Neural crest cell (in vitro differentiated cells): ENCODE measurements around the gene TRAF1. TPM values are rescaled to one million over a fixed set of nuclear protein-coding genes. Genes with fewer than 3 reads are reported as not detected.

ENCODE experiments used
- DNase-seq: peaks from one replicate; pipeline ENCODE4 v3.0.0; 2021; ENCODE audit warnings: low read depth, mixed read lengths, low spot score
- H3K27ac Mint-ChIP-seq: one replicate; pipeline ENCODE4 v1.8.0; 2021; ENCODE audit warnings: mild to moderate bottlenecking, mixed read lengths; ENCODE audit not compliant: unreplicated experiment
- H3K27me3 Mint-ChIP-seq: 2 replicates; pipeline ENCODE4 v1.8.0; 2021; ENCODE audit warnings: low read depth, mild to moderate bottlenecking, mixed read lengths
- H3K36me3 Mint-ChIP-seq: 2 replicates; pipeline ENCODE4 v1.8.0; 2021; ENCODE audit warnings: low read depth, mild to moderate bottlenecking, mixed read lengths
- H3K4me1 Mint-ChIP-seq: 2 replicates; pipeline ENCODE4 v1.8.0; 2021; ENCODE audit warnings: mixed read lengths
- H3K4me3 Mint-ChIP-seq: one replicate; pipeline ENCODE4 v1.8.0; 2021; ENCODE audit warnings: mild to moderate bottlenecking, mixed read lengths
- H3K9me3 Mint-ChIP-seq: 2 replicates; pipeline ENCODE4 v1.8.0; 2021; ENCODE audit warnings: mixed read lengths
- total RNA-seq: library from RNA; stranded (reverse); gene quantifications from 2 replicates; pipeline ENCODE4 v1.2.1, GENCODE V29; 2021
- TF ChIP-seq, protein P1 (sequence below): fragments of 200-600 bp; sonication (generic); conservative IDR thresholded peaks from 2 replicates; pipeline ENCODE4 v1.5.0; 2021; ENCODE audit warnings: antibody characterized with exemption, mild to moderate bottlenecking

The TRAF1 gene
- total RNA-seq, 1 donor from 2014 or later, result 3.8 TPM

DNA sequence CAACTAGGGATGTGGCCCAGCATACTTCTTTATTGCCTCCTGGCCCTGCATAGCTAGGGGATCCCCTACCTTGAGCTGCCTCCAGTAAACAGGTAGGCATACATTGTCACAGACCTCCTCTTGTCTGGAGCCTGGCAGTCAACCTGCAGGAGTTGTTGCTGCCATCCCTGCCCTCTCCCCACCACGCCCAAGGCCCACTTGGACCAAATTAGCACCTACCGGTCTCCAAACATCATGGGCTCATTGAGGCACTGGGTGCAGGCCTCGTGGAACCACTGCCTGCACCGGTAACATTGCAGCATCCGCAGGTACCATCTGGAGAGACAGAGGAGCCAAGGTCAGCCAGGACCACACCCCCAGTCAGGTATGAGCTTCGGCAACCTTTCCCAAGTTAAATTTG lies 59.9 kb downstream of the TRAF1 start:
- Mint-ChIP-seq H3K27me3 (no peaks in the 10 kb centered on the region), H3K36me3 (peaks cover 11% of the 10 kb centered on the region)
- DNase-seq, result no peak

DNA sequence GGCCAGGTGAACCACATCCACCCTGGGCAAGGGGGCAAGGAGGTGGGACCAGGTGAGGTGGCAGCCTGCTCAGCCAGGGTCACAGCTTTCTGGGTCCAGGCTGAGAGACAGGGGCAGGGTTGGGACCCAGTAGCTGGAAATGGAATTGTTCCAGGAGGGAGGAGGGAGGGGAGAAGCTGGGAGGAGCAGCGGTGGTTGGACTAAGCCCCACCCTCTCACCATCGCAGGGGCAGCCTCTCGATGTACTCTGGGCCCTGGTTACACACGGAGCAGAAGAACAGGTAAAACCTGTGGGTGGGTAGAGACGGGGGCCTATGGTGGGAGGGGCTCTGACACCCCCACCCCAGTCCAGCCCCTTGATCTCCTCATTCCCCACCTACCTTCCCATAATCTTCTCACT lies 60.8 kb downstream of the TRAF1 start:
- Mint-ChIP-seq H3K27ac (no peak overlapping the region), H3K36me3 (peaks cover 13% of the 10 kb centered on the region), H3K4me3 (no peak overlapping the region), H3K4me1 (peaks cover 14% of the 10 kb centered on the region), H3K9me3 (no peaks in the 10 kb centered on the region), H3K27me3 (no peaks in the 10 kb centered on the region)
- TF ChIP-seq, protein P1, sequence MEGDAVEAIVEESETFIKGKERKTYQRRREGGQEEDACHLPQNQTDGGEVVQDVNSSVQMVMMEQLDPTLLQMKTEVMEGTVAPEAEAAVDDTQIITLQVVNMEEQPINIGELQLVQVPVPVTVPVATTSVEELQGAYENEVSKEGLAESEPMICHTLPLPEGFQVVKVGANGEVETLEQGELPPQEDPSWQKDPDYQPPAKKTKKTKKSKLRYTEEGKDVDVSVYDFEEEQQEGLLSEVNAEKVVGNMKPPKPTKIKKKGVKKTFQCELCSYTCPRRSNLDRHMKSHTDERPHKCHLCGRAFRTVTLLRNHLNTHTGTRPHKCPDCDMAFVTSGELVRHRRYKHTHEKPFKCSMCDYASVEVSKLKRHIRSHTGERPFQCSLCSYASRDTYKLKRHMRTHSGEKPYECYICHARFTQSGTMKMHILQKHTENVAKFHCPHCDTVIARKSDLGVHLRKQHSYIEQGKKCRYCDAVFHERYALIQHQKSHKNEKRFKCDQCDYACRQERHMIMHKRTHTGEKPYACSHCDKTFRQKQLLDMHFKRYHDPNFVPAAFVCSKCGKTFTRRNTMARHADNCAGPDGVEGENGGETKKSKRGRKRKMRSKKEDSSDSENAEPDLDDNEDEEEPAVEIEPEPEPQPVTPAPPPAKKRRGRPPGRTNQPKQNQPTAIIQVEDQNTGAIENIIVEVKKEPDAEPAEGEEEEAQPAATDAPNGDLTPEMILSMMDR, result no peak
- no peak for DNase-seq

More for the DNA sequence above, 59.9 kb downstream of the TRAF1 start:
- TF ChIP-seq, protein P1, result no peak
- H3K4me3 Mint-ChIP-seq, result no peak overlapping the region
- peaks cover 19% of the 10 kb centered on the region for H3K4me1 Mint-ChIP-seq
- no peaks in the 10 kb centered on the region for H3K9me3 Mint-ChIP-seq
- no peak overlapping the region for H3K27ac Mint-ChIP-seq

GRCh38 chr9:120865176-120865575 lies 61.4 kb downstream of the TRAF1 start:
- Mint-ChIP-seq H3K4me3 (no peak overlapping the region), H3K27me3 (no peaks in the 10 kb centered on the region), H3K27ac (no peak overlapping the region)

DNA sequence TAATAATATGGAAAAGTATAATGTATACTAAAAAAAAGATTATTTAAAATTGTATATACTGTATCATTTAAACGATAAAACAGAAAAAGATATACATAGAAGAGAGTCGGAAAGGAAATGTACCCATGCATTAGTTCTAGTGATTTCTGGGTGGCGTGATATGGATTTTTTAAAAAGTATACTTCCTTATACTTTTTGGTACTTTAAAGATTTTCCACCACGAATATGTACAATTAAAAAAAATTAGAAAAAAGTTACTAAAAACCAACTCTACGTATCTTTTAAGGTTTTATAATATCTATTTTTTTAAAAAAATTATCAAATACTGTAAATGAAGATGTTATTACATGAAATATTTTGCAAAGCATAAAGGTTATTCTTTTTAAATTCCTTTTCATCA lies 61.9 kb downstream of the TRAF1 start:
- H3K4me3 Mint-ChIP-seq, result no peak overlapping the region
- peaks cover 14% of the 10 kb centered on the region for H3K4me1 Mint-ChIP-seq
- H3K27ac Mint-ChIP-seq, result no peak overlapping the region
- H3K9me3 Mint-ChIP-seq, result no peaks in the 10 kb centered on the region
- TF ChIP-seq, protein P1, result no peak
- no peak for DNase-seq
- H3K27me3 Mint-ChIP-seq, result no peaks in the 10 kb centered on the region
- H3K36me3 Mint-ChIP-seq, result peaks cover 18% of the 10 kb centered on the region

More at GRCh38 chr9:120865176-120865575, 61.4 kb downstream of the TRAF1 start:
- Mint-ChIP-seq H3K36me3 (peaks cover 18% of the 10 kb centered on the region), H3K4me1 (peaks cover 14% of the 10 kb centered on the region), H3K9me3 (no peaks in the 10 kb centered on the region)
- no peak for DNase-seq
- TF ChIP-seq, protein P1, result no peak

DNA sequence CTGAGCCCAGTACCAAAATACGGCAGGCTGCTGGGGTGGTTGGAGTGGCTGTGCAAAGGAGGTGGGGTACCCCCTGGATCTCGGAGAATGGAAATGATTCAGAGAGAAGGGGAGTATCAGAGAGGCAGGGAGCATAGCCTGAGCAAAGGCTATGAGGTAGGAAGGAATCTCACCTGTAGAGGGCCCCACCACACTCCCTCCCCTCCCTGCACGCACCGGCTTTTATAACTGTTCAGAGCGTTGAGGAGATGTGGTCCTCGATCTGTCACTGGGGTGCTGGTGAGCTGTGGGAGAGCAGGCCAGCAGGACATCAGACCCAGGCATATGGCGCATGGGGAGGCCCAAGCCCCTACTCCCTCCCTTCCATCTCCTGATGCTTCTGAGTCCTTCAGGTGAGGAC lies 62.8 kb downstream of the TRAF1 start:
- Mint-ChIP-seq H3K27me3 (no peaks in the 10 kb centered on the region), H3K36me3 (peaks cover 18% of the 10 kb centered on the region), H3K9me3 (no peaks in the 10 kb centered on the region), H3K4me1 (peaks cover 5% of the 10 kb centered on the region), H3K4me3 (no peak overlapping the region), H3K27ac (no peak overlapping the region)
- TF ChIP-seq, protein P1, result no peak
- no peak for DNase-seq

DNA sequence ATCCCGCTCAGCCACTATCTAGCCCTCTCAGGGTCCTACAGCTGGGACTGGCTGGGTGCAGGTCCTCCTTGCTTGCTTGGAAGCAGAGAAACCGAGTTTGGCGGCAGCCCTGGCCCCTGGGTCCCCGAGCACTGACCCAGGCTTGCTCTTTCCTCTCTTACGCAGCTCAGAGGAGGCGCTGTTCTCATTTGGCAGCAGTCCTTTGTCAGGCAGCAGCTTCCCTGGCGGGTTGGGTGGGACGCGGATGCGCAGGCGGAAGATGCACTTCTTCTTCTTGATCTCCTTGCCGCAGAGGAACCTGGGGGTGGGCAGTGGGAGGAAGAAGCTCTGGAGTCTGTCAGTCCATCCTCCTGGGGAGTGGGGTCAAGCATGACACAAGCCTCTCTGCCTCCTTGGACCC lies 64.1 kb downstream of the TRAF1 start:
- Mint-ChIP-seq H3K9me3 (no peaks in the 10 kb centered on the region), H3K4me1 (no peaks in the 10 kb centered on the region), H3K27me3 (no peaks in the 10 kb centered on the region), H3K4me3 (no peak overlapping the region), H3K27ac (no peak overlapping the region), H3K36me3 (peaks cover 14% of the 10 kb centered on the region)
- no peak for DNase-seq
- TF ChIP-seq, protein P1, result no peak
